Chondrocyte (in vitro differentiated cells): ENCODE measurements around the gene MSL3B.
A peak's percentile ranks its signal among the peaks of the same experiment; 100 is the strongest.

Experiments
- DNase-seq: peaks from one replicate; pipeline ENCODE4 v3.0.0; 2021; ENCODE audit warnings: mixed read lengths, low spot score
- H3K27ac Mint-ChIP-seq: one replicate; pipeline ENCODE4 v1.8.0; 2021; ENCODE audit warnings: mild to moderate bottlenecking, moderate library complexity, mixed read lengths; ENCODE audit not compliant: unreplicated experiment
- H3K27me3 Mint-ChIP-seq: 2 replicates; pipeline ENCODE4 v1.8.0; 2021; ENCODE audit warnings: low read depth, mixed read lengths
- H3K36me3 Mint-ChIP-seq: 2 replicates; pipeline ENCODE4 v1.8.0; 2021; ENCODE audit warnings: low read depth, mixed read lengths
- H3K4me1 Mint-ChIP-seq: 2 replicates; pipeline ENCODE4 v1.8.0; 2021; ENCODE audit warnings: low read depth, mild to moderate bottlenecking, mixed read lengths
- H3K4me3 Mint-ChIP-seq: one replicate; pipeline ENCODE4 v1.8.0; 2021; ENCODE audit warnings: mild to moderate bottlenecking, moderate library complexity, mixed read lengths; ENCODE audit not compliant: unreplicated experiment
- H3K9me3 Mint-ChIP-seq: 2 replicates; pipeline ENCODE4 v1.8.0; 2021; ENCODE audit warnings: low read depth, mixed read lengths
- CTCF ChIP-seq: fragments of 200-600 bp; sonication (generic); IDR thresholded peaks from 2 replicates; pipeline ENCODE4 v1.5.0; 2021; ENCODE audit warnings: antibody characterized with exemption, mild to moderate bottlenecking, moderate library complexity

The MSL3B gene

GRCh38 chr2:233867993-233868532 lies at the start of gene MSL3B:
TSS of gene MSL3B (minus strand) at chr2:233868386.
- Mint-ChIP-seq H3K4me1 (peaks cover 9% of the 10 kb centered on the region), H3K27me3 (peaks cover 20% of the 10 kb centered on the region), H3K9me3 (peaks cover 39% of the 10 kb centered on the region), H3K36me3 (peaks cover 23% of the 10 kb centered on the region), H3K4me3 (peak within 1 kb of the TSS; percentile 85), H3K27ac (peak within 1 kb of the TSS; percentile 74)
- no peak for TF ChIP-seq CTCF
- DNase-seq, result no peak

DNA sequence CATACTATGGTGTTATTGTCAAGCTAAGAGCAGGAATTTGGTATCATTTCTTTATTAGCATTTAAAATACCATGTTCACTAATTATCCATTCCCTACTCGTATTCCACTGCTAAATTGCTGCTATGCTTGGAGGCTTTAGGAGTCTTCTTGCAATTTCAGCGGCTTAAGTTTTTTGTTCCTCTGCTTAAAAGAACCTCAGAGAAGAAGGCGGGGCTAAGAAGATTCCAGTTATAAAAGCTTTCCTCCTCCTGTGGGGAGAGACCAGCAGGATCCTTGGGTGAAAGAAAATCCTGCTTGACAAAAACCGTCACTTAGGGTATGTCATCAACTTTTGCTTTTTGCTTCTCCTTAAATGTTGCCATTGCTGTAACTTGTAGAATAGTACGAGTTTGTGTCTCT lies 48.9 kb upstream of the MSL3B start, which contains the start of gene TRPM8:
TRPM8 (plus strand) TSS at position 258 of the 400 bp plus-strand sequence. CDS start 9,165 bp downstream, outside the sequence.
- no peak for DNase-seq
- Mint-ChIP-seq H3K27me3 (peaks cover 36% of the 10 kb centered on the region), H3K36me3 (no peaks in the 10 kb centered on the region), H3K4me1 (no peaks in the 10 kb centered on the region), H3K27ac (no peak within 1 kb of the TSS), H3K4me3 (no peak within 1 kb of the TSS), H3K9me3 (no peaks in the 10 kb centered on the region)
- no peak for TF ChIP-seq CTCF

- H3K27me3 Mint-ChIP-seq, result peaks cover 47% of the 10 kb centered on the region
- no peaks in the 10 kb centered on the region for H3K36me3 Mint-ChIP-seq
- no peaks in the 10 kb centered on the region for H3K4me1 Mint-ChIP-seq
- H3K9me3 Mint-ChIP-seq, result no peaks in the 10 kb centered on the region
- peak; percentile 62 for TF ChIP-seq CTCF
- no peak overlapping the region for H3K4me3 Mint-ChIP-seq
- DNase-seq, result no peak
- no peak overlapping the region for H3K27ac Mint-ChIP-seq
These were observed 46.9 kb upstream of the MSL3B start for GRCh38 chr2:233915128-233915527.

DNA sequence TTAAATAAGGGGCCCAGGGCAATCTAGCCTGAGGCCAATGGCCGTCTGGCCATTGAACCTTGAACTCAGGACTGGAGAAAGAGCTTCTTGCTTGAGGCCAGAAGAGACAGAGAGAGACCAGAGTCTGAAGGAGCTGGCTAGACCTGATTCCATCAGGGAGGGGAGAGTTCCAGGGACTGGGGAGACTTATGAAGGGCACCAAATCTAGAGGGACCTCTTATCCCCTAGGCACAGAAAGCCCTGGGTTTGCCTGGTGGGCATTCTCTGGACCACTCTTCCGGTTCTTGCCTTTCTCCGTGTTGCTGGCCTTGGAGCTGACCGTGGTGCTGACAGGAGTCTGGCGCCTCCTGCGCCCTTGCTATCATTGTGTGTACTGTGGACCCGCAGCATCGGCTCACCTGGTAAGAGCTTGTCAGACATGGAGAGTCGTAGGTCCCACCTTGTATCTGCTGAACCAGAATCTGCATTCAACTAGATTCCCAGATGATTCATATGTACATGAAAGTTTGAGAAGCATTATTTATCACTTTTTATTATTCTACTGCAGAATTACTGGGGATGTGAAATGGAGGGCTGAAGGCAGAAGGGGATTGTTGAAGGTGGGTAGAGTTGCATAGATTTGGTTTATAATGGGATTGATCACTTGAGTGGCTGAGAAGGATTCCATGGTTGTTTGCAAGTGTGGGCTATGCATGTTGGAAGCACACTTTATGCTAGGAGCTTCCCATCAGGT lies 44.7 kb upstream of the MSL3B start:
- no peak for TF ChIP-seq CTCF
- Mint-ChIP-seq H3K4me3 (no peak overlapping the region), H3K36me3 (no peaks in the 10 kb centered on the region), H3K27ac (no peak overlapping the region), H3K9me3 (no peaks in the 10 kb centered on the region), H3K4me1 (no peaks in the 10 kb centered on the region), H3K27me3 (peaks cover 58% of the 10 kb centered on the region)
- DNase-seq, result no peak

- DNase-seq, result no peak
- H3K27me3 Mint-ChIP-seq, result peaks cover 58% of the 10 kb centered on the region
- H3K27ac Mint-ChIP-seq, result no peak overlapping the region
- no peak overlapping the region for H3K4me3 Mint-ChIP-seq
- H3K36me3 Mint-ChIP-seq, result peaks cover 2% of the 10 kb centered on the region
- no peak for TF ChIP-seq CTCF
- no peaks in the 10 kb centered on the region for H3K4me1 Mint-ChIP-seq
- H3K9me3 Mint-ChIP-seq, result peaks cover 11% of the 10 kb centered on the region
These were observed 39.4 kb upstream of the MSL3B start for GRCh38 chr2:233907627-233908026.
